Hepatocyte (in vitro differentiated cells): Measurements from ENCODE around the gene CCDC197. TPM values are rescaled to one million over a fixed set of nuclear protein-coding genes. Genes with fewer than 3 reads are reported as not detected.

ENCODE experiments used
- DNase-seq: peaks from one replicate; pipeline ENCODE4 v3.0.0-alpha.2; 2016; ENCODE audit warnings: low spot score
- H2AFZ ChIP-seq: fragments of 200-600 bp; sonication (generic); 2 replicates; pipeline ENCODE4 v1.6.0; 2016; ENCODE audit warnings: antibody characterized with exemption, mild to moderate bottlenecking
- H3K27ac ChIP-seq: fragments of 200-600 bp; sonication (generic); 2 replicates; pipeline ENCODE4 v1.5.1; 2016; ENCODE audit warnings: mild to moderate bottlenecking
- H3K27me3 ChIP-seq: fragments of 200-600 bp; sonication (generic); 2 replicates; pipeline ENCODE4 v1.6.1; 2016
- H3K36me3 ChIP-seq: fragments of 200-600 bp; sonication (generic); replicated peaks from 2 replicates; pipeline ENCODE4 v1.5.1; 2016; ENCODE audit warnings: low read depth; ENCODE audit not compliant: insufficient read depth
- H3K4me1 ChIP-seq: fragments of 200-600 bp; sonication (generic); 2 replicates; pipeline ENCODE4 v1.5.1; 2016; ENCODE audit warnings: mild to moderate bottlenecking, moderate library complexity; ENCODE audit not compliant: insufficient read depth
- H3K4me2 ChIP-seq: fragments of 200-600 bp; sonication (generic); 2 replicates; pipeline ENCODE4 v1.6.0; 2016
- H3K4me3 ChIP-seq: fragments of 200-600 bp; sonication (generic); 2 replicates; pipeline ENCODE4 v1.5.1; 2016; ENCODE audit warnings: mild to moderate bottlenecking
- H3K79me2 ChIP-seq: fragments of 200-600 bp; sonication (generic); 2 replicates; pipeline ENCODE4 v1.6.0; 2017; ENCODE audit warnings: mild to moderate bottlenecking
- H3K9me2 ChIP-seq: fragments of 200-600 bp; sonication (generic); replicated peaks from 2 replicates; pipeline ENCODE4 v1.6.0; 2017; ENCODE audit warnings: mild to moderate bottlenecking; ENCODE audit not compliant: insufficient read depth
- H3K9me3 ChIP-seq: fragments of 200-600 bp; sonication (generic); 2 replicates; pipeline ENCODE4 v1.5.1; 2016; ENCODE audit warnings: low read depth, mild to moderate bottlenecking
- H4K20me1 ChIP-seq: fragments of 200-600 bp; sonication (generic); 2 replicates; pipeline ENCODE4 v1.6.0; 2016; ENCODE audit warnings: mild to moderate bottlenecking; ENCODE audit not compliant: insufficient read depth, poor library complexity, severe bottlenecking
- EZH2 ChIP-seq: fragments of 200-600 bp; sonication (generic); IDR thresholded peaks from 2 replicates; pipeline ENCODE4 v1.6.1; 2016; ENCODE audit warnings: antibody characterized with exemption, mild to moderate bottlenecking, borderline replicate concordance
- EZH2phosphoT487 ChIP-seq: fragments of 200-600 bp; sonication (generic); IDR thresholded peaks from one replicate; pipeline ENCODE4 v1.6.1; 2018; ENCODE audit warnings: antibody characterized with exemption, mild to moderate bottlenecking, low read depth, moderate library complexity; ENCODE audit not compliant: unreplicated experiment, severe bottlenecking
- WGBS: methylation state at CpG from one replicate; pipeline ENCODE4 v1.1.6; 2016; ENCODE audit warnings: low lambda C conversion rate; ENCODE audit errors: missing lambda C conversion rate; 5-methylcytosine and 5-hydroxymethylcytosine counted together
- polyA plus RNA-seq: library from polyadenylated mRNA; unstranded; fragments of >200 nt; fragmentation: Nextera tagmentation; extraction: Ambion mirVana; gene quantifications from 2 replicates; pipeline ENCODE4 v1.2.1, GENCODE V29; 2016
- total RNA-seq: library from RNA; depleted of rRNA; stranded (reverse); fragments of >200 nt; gene quantifications from 2 replicates; pipeline ENCODE4 v1.2.3, GENCODE V29; 2014
- TF ChIP-seq, protein P1 (sequence below): fragments of 200-600 bp; sonication (generic); IDR thresholded peaks from 2 replicates; pipeline ENCODE4 v1.5.1; 2016; ENCODE audit warnings: antibody characterized with exemption, mild to moderate bottlenecking; ENCODE audit not compliant: poor library complexity

CCDC197 gene
- total and polyA plus RNA-seq, 2 experiments from 2014 or later = not detected

DNA sequence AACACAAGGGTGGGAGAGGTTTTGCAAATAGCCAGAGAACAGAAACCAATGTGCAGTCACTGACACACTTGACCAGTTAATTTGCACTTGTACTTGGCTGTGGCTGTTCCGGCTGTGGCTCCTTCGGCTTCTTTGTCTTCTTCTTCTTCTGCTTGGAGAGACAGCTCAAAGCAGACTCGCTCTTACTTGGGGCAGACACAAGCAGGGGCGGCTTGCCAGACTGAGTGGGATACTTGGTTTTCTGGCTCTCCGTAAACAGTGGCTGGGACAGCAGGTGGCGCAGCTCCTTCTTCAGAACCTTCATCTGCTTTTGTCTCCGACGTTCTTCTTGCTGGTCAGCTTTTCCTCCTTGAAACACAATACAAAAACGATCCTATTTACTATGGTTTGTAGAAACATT lies 54.0 kb downstream of the CCDC197 start:
- no peaks in the 10 kb centered on the region for H3K9me2 ChIP-seq
- H3K79me2 ChIP-seq = no peaks in the 10 kb centered on the region
- WGBS = 68% methylated on average over 9 of the region's 9 CpGs
- DNase-seq = peak; percentile 53
- no peaks in the 10 kb centered on the region for H4K20me1 ChIP-seq
- no peaks in the 10 kb centered on the region for H3K4me1 ChIP-seq
- no peak overlapping the region for H2AFZ ChIP-seq
- H3K36me3 ChIP-seq = no peaks in the 10 kb centered on the region
- no peaks in the 10 kb centered on the region for H3K27me3 ChIP-seq
- no peak overlapping the region for H3K4me3 ChIP-seq
- TF ChIP-seq EZH2 (no peak), EZH2phosphoT487 (no peak)
- TF ChIP-seq, protein P1, sequence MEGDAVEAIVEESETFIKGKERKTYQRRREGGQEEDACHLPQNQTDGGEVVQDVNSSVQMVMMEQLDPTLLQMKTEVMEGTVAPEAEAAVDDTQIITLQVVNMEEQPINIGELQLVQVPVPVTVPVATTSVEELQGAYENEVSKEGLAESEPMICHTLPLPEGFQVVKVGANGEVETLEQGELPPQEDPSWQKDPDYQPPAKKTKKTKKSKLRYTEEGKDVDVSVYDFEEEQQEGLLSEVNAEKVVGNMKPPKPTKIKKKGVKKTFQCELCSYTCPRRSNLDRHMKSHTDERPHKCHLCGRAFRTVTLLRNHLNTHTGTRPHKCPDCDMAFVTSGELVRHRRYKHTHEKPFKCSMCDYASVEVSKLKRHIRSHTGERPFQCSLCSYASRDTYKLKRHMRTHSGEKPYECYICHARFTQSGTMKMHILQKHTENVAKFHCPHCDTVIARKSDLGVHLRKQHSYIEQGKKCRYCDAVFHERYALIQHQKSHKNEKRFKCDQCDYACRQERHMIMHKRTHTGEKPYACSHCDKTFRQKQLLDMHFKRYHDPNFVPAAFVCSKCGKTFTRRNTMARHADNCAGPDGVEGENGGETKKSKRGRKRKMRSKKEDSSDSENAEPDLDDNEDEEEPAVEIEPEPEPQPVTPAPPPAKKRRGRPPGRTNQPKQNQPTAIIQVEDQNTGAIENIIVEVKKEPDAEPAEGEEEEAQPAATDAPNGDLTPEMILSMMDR = peak; percentile 52
- no peak overlapping the region for H3K4me2 ChIP-seq
- no peak overlapping the region for H3K27ac ChIP-seq
- H3K9me3 ChIP-seq = no peaks in the 10 kb centered on the region

- H3K9me2 ChIP-seq = no peaks in the 10 kb centered on the region
These were observed 54.7 kb downstream of the CCDC197 start for GRCh38 chr14:94051779-94052178.

GRCh38 chr14:94052199-94052598 lies 55.1 kb downstream of the CCDC197 start:
- H3K79me2 ChIP-seq = no peaks in the 10 kb centered on the region
- no peak overlapping the region for H3K4me3 ChIP-seq
- no peaks in the 10 kb centered on the region for H3K27me3 ChIP-seq
- H3K27ac ChIP-seq = no peak overlapping the region
- no peaks in the 10 kb centered on the region for H4K20me1 ChIP-seq
- 94% methylated on average over 1 of the region's 1 CpG for WGBS
- no peak for TF ChIP-seq EZH2
- TF ChIP-seq EZH2phosphoT487 = no peak
- TF ChIP-seq, protein P1 = no peak
- H3K9me2 ChIP-seq = no peaks in the 10 kb centered on the region
- H3K4me2 ChIP-seq = no peak overlapping the region
- no peaks in the 10 kb centered on the region for H3K4me1 ChIP-seq
- no peak for DNase-seq
- H2AFZ ChIP-seq = no peak overlapping the region
- H3K9me3 ChIP-seq = no peaks in the 10 kb centered on the region
- H3K36me3 ChIP-seq = no peaks in the 10 kb centered on the region

More at GRCh38 chr14:94051779-94052178, 54.7 kb downstream of the CCDC197 start:
- H3K4me2 ChIP-seq = no peak overlapping the region
- H3K27me3 ChIP-seq = no peaks in the 10 kb centered on the region
- H2AFZ ChIP-seq = no peak overlapping the region
- no peak overlapping the region for H3K27ac ChIP-seq
- WGBS = 87% methylated on average over 3 of the region's 3 CpGs
- H3K79me2 ChIP-seq = no peaks in the 10 kb centered on the region
- H3K36me3 ChIP-seq = no peaks in the 10 kb centered on the region
- H4K20me1 ChIP-seq = no peaks in the 10 kb centered on the region
- H3K4me1 ChIP-seq = no peaks in the 10 kb centered on the region
- DNase-seq = no peak
- no peak overlapping the region for H3K4me3 ChIP-seq
- TF ChIP-seq EZH2phosphoT487 (no peak), EZH2 (no peak)
- TF ChIP-seq, protein P1 = no peak
- H3K9me3 ChIP-seq = no peaks in the 10 kb centered on the region

DNA sequence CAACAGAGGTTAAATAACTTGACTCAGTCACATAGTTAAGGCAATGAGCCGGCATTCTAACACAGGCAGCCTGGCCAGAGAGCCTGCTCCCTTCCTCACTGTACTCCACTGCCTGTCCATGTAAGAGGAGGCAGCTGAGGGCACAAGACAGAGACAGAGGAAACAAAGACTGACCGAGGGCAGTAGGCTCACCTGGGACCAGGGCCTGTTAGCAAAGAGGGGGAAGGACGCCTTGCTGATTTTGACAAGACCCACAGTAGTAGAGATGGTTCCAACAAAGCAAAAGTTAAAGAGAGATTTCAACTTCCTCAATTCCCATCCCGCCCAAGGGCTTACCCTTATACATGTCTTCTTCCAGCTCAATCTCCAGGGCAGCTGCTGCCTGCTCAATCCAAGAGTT lies 55.6 kb downstream of the CCDC197 start:
- 94% methylated on average over 4 of the region's 4 CpGs for WGBS

More for the DNA sequence above, 55.6 kb downstream of the CCDC197 start:
- Histone ChIP-seq H3K4me3 (no peak overlapping the region), H2AFZ (no peak overlapping the region), H3K9me3 (no peaks in the 10 kb centered on the region), H3K27me3 (no peaks in the 10 kb centered on the region), H3K79me2 (peaks cover 1% of the 10 kb centered on the region), H3K36me3 (no peaks in the 10 kb centered on the region), H3K4me2 (no peak overlapping the region), H3K9me2 (no peaks in the 10 kb centered on the region), H3K27ac (no peak overlapping the region), H3K4me1 (no peaks in the 10 kb centered on the region), H4K20me1 (no peaks in the 10 kb centered on the region)
- no peak for TF ChIP-seq EZH2
- TF ChIP-seq, protein P1 = no peak
- no peak for TF ChIP-seq EZH2phosphoT487
- no peak for DNase-seq
